Activated naive CD4-positive, alpha-beta T cell treated with anti-CD3 and anti-CD28 coated beads, Interleukin-2, amount 10 ng/mL, durations not matched to agents 7 days and 5 days (primary cell): ENCODE measurements around the gene SCG5.
A peak's percentile ranks its signal among the peaks of the same experiment; 100 is the strongest.

Experiments
- CTCF ChIA-PET: fragments of 350-600 bp; sonication (Branson Sonifier 250); formaldehyde crosslinking; loops from one replicate; lab custom pipeline; 2021; ENCODE audit warnings: antibody characterized with exemption; lab: Charles Lee
- DNase-seq: peaks from one replicate; pipeline ENCODE4 v3.0.0-alpha.2; 2020
- H3K27ac Mint-ChIP-seq: one replicate; pipeline ENCODE4 v1.8.0; 2021; ENCODE audit warnings: mild to moderate bottlenecking, moderate library complexity, mixed read lengths
- H3K27me3 Mint-ChIP-seq: one replicate; pipeline ENCODE4 v1.8.0; 2021; ENCODE audit warnings: mild to moderate bottlenecking, mixed read lengths
- H3K36me3 Mint-ChIP-seq: one replicate; pipeline ENCODE4 v1.8.0; 2021; ENCODE audit warnings: mixed read lengths
- H3K4me1 Mint-ChIP-seq: one replicate; pipeline ENCODE4 v1.8.0; 2021; ENCODE audit warnings: mixed read lengths
- H3K4me3 Mint-ChIP-seq: one replicate; pipeline ENCODE4 v1.8.0; 2021; ENCODE audit warnings: mild to moderate bottlenecking, moderate library complexity, mixed read lengths
- H3K9me3 Mint-ChIP-seq: one replicate; pipeline ENCODE4 v1.8.0; 2021; ENCODE audit warnings: mixed read lengths

The SCG5 gene

DNA sequence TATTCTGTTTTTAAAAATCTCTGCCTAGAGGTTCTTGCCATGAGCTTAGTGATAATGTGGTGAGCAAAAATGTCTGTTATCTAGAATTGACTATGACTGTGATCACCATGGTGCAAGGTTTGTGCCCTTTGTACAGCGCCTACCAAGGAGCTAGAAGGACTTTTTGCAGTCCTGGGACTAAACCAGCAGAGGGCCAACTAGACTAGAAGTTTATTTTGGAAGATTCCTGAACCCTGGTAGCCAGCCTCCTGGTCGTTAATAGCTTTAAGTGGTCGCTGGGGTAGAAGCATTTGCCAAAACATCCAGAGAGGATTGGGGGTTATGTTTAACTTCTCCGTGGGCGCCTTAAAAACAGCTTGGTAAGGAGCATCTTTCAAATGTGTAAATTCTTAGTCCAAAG, 7.8 kb downstream of the SCG5 start:
- CTCF ChIA-PET, result interaction anchor here (0.6 to 2.3 kb wide), 2 partner anchors 13 to 1144 kb away, joined by 3 to 13 read pairs; no protein-coding TSS in a partner anchor
- no peaks in the 10 kb centered on the region for H3K27me3 Mint-ChIP-seq
- peaks cover 50% of the 10 kb centered on the region for H3K36me3 Mint-ChIP-seq

DNA sequence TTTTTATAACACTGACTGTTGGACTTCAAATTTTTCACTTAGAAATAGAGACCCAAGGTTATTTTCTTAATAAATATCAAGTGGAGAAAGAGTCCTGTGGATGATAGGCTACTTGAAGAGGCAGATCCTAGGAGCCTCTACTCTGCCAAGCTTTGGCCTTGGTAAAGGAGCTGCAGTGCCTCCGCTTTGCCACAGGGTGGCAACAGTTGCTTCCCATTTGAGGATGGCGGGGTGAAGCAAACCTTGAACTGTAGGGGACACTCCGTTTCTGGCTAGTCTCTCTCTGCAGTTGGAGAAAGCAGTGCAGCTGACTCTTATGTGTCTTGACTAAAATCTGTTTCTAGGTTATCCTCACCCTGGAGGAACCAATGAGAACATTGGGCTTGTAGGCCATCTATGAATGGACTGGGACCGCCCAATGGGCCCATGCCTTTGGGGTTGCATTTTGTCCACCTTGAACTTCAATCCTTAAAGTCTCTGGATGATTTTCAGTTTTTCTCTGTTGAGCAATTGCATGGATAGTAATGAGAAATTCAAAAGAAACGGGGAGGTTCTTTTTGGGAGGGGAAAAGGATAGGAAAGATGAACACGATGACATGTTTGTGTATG, 9.8 kb downstream of the SCG5 start:
- Mint-ChIP-seq H3K4me1 (peaks cover 9% of the 10 kb centered on the region), H3K27me3 (no peaks in the 10 kb centered on the region), H3K36me3 (peaks cover 47% of the 10 kb centered on the region), H3K27ac (no peak overlapping the region), H3K4me3 (no peak overlapping the region), H3K9me3 (no peaks in the 10 kb centered on the region)
- CTCF ChIA-PET, result interaction anchor here (0.8 to 1.9 kb wide), 6 partner anchors 10 to 342 kb away, joined by 3 to 15 read pairs (median 4); partner anchors contain the start of gene SCG5
- peak; percentile 64 for DNase-seq

More for the DNA sequence above, 7.8 kb downstream of the SCG5 start:
- DNase-seq, result no peak
- H3K9me3 Mint-ChIP-seq, result no peaks in the 10 kb centered on the region
- peaks cover 8% of the 10 kb centered on the region for H3K4me1 Mint-ChIP-seq
- H3K27ac Mint-ChIP-seq, result no peak overlapping the region
- H3K4me3 Mint-ChIP-seq, result no peak overlapping the region

DNA sequence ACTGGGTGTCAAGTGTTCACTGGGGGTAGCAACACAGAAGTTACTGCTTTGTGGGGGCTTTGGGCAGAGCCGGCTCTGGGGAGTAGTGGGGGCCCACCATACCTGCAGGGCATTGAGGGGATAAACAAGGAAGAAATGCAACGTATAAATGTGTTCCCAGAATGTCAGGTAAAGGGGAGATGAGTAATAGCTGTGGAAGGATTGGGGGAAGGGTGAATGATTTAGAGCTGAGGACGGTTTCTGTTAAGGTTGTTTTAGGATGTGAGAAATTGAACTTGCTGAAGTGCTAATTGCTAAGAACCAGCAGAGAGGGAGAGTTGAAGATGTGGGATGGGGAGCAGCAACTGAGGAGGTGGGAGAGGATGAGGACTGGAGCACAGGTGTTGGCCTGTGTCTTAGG, 10.7 kb downstream of the SCG5 start:
- Mint-ChIP-seq H3K9me3 (no peaks in the 10 kb centered on the region), H3K27ac (no peak overlapping the region), H3K36me3 (peaks cover 49% of the 10 kb centered on the region), H3K4me1 (peaks cover 14% of the 10 kb centered on the region), H3K27me3 (no peaks in the 10 kb centered on the region), H3K4me3 (no peak overlapping the region)
- CTCF ChIA-PET, result interaction anchor here (1.0 kb wide), 1 partner anchor 11 kb away, joined by 4 read pairs; no protein-coding TSS in a partner anchor
- no peak for DNase-seq

DNA sequence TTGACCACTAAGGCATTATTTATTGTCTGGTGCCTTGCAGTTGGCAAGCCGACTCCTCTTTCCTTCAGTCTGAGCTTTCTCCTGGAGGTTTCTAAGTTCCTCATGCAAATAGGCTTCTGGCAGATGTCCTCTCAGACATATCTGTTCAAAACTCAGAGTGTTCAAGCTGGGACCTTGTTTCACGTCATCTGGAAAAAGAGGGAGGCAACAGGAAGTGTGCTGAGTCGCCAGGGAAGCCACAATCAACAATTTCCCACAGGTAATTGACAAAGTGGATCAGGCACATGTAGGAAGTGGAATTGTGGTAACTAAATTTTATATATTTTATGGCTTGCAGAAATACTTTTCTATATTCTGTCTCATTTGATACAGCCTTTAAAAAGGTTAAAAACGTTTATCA, 14.6 kb downstream of the SCG5 start:
- CTCF ChIA-PET, result interaction anchor here (1.8 kb wide), 1 partner anchor 38 kb away, joined by 4 read pairs; no protein-coding TSS in a partner anchor
- Mint-ChIP-seq H3K27ac (no peak overlapping the region), H3K36me3 (peaks cover 33% of the 10 kb centered on the region), H3K27me3 (no peaks in the 10 kb centered on the region), H3K9me3 (no peaks in the 10 kb centered on the region), H3K4me1 (peaks cover 17% of the 10 kb centered on the region), H3K4me3 (no peak overlapping the region)
- DNase-seq, result no peak

DNA sequence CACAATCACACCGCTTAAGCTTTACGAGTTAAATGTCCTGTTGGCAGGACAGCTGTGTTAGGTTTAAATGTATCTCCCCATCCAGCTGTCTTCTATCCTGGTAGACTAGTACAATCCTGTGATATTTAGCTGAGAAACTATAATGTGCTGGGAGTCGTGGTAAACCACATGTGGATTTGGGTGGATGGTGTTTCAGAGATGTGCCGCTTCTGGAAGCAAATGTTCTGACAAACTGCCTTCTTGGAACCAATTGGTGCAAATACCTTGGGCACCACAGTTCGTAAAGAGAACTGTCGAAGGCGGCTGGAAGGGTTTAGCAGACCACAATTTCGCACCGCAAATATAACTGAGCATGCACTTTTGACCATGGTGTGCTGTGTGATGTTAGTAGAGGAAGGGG, 15.0 kb downstream of the SCG5 start:
- H3K27me3 Mint-ChIP-seq, result no peaks in the 10 kb centered on the region
- no peak for DNase-seq
- no peak overlapping the region for H3K27ac Mint-ChIP-seq
- H3K4me3 Mint-ChIP-seq, result no peak overlapping the region
- peaks cover 28% of the 10 kb centered on the region for H3K36me3 Mint-ChIP-seq
- peaks cover 16% of the 10 kb centered on the region for H3K4me1 Mint-ChIP-seq
- CTCF ChIA-PET, result interaction anchor here (1.8 kb wide), 1 partner anchor 39 kb away, joined by 4 read pairs; no protein-coding TSS in a partner anchor
- H3K9me3 Mint-ChIP-seq, result no peaks in the 10 kb centered on the region

DNA sequence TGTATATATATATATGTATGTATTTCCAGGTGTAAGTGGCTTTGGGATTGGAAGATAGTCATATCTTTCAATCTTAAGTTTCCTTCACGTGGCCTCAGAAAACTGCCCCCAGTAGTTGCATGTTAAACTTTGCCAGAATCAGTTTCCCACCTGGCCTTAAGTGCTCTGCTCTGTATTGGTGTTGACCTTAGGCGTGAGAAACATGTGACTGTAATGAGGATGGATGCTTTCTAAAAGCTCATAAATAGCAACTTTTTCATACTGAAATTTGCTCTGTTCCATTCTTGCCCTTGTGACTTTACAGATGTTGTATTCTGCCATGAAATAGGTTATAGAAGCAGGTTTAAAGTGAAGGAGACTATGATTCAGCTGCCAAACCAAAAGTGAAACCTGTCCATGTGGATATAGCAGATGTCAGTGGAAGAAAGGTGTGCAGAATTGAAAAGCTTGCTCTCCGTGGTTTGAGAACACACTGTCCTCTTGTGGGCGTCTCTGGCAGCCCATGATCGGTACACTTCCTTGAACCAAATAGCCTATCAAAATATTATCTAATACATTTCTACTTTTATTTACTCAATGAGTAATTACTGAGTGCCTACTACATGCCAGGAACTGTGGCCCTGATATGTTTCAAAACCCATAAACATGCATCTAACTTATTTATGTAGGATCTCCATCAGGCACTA, 15.8 kb downstream of the SCG5 start:
- DNase-seq, result peak; percentile 34
- Mint-ChIP-seq H3K36me3 (peaks cover 22% of the 10 kb centered on the region), H3K27ac (peak overlapping the region; percentile 2), H3K4me3 (no peak overlapping the region), H3K4me1 (peaks cover 14% of the 10 kb centered on the region), H3K27me3 (no peaks in the 10 kb centered on the region), H3K9me3 (no peaks in the 10 kb centered on the region)
- CTCF ChIA-PET, result no interaction called here

DNA sequence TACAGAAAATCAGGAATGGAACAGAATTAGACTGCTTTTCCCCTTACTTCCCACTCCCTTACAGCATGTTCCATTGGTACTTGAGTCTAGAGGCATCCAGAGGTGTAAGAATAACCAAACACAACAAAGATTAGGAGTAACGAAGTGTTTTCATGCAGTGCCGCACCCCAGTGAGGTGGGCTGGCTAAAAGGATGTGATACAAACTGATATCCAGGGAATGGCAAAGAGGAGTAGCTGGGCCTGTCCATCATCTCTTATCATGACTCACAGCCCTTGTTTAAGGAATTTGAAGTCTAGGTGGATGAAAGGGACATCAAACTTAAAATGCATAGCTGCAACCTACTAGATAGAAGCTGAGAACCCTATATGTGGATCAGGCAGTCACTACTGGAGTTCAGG, 16.4 kb downstream of the SCG5 start:
- H3K27ac Mint-ChIP-seq, result no peak overlapping the region
- H3K4me1 Mint-ChIP-seq, result peaks cover 14% of the 10 kb centered on the region

DNA sequence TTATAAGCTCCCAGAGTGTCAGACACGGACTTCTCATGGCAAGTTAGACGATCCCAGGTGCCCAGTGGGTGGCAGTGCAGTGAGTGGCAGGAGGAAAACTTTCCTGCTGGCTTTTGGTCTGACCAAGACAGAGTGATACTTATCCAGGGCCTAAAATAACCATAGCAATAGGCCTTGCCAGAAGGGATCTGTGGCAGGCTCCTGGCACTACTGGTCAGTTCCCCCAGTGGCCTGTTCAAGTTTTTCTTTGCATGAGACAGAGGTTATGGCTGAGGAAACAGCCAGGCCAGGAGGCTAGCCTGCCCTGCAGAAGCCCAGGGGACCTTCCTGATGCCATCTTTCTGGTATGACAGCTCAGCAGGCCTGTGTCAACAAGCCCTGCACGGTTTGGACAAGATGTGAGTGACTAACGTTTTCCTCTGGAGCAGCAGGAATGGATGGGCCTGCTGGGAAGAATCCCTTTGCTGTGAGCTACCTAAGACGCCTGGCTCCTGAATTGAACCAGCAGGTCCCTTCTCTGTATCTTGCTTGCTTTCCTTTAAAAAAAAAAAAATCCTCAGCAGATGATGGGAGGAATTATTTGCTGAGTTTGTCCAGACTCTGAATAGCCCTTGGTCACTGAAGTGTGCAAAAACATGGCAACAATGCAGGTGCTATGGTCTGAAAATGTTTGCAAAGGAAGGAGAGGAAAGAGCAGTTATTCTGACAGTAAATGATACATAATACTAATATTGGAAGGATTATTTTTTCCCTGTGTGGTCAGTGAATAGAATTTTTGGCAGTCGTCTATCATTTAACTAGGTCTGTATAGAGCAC, 18.0 kb downstream of the SCG5 start:
- Mint-ChIP-seq H3K4me1 (peaks cover 14% of the 10 kb centered on the region), H3K27me3 (no peaks in the 10 kb centered on the region), H3K9me3 (no peaks in the 10 kb centered on the region), H3K27ac (no peak overlapping the region), H3K4me3 (no peak overlapping the region), H3K36me3 (peaks cover 17% of the 10 kb centered on the region)
- no peak for DNase-seq
- CTCF ChIA-PET, result interaction anchor here (0.9 to 1.3 kb wide), 4 partner anchors 9 to 337 kb away, joined by 3 to 5 read pairs (median 4); no protein-coding TSS in a partner anchor

More for the DNA sequence above, 16.4 kb downstream of the SCG5 start:
- CTCF ChIA-PET, result interaction anchor here (1.3 kb wide), 1 partner anchor 8 kb away, joined by 4 read pairs; no protein-coding TSS in a partner anchor
- Mint-ChIP-seq H3K36me3 (peaks cover 24% of the 10 kb centered on the region), H3K9me3 (no peaks in the 10 kb centered on the region), H3K27me3 (no peaks in the 10 kb centered on the region), H3K4me3 (no peak overlapping the region)
- no peak for DNase-seq

DNA sequence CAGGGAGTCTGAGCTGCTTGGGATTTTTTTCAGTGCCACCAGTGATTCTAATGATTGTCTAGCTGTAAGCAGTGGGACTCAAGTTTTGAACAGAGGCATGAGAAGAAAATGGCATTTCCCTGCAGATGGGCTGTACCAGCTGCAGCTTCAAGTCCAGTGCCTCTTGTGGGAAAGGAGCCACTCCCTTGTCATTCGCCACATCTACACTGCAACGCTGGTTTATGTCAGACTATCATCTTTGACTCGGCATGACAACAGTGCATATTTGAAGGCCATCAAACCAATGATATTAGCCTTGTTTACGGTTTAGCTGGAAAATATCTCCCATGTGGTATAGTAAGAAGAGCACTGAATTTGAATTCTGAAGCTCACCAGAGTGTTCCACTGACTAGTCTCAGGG, 22.2 kb downstream of the SCG5 start:
- no peak for DNase-seq
- no peaks in the 10 kb centered on the region for H3K27me3 Mint-ChIP-seq
- H3K4me3 Mint-ChIP-seq, result no peak overlapping the region
- peaks cover 8% of the 10 kb centered on the region for H3K36me3 Mint-ChIP-seq
- no peak overlapping the region for H3K27ac Mint-ChIP-seq
- H3K4me1 Mint-ChIP-seq, result no peaks in the 10 kb centered on the region
- CTCF ChIA-PET, result interaction anchor here (1.1 to 3.6 kb wide), 5 partner anchors 11 to 332 kb away, joined by 4 to 16 read pairs (median 9); no protein-coding TSS in a partner anchor
- H3K9me3 Mint-ChIP-seq, result no peaks in the 10 kb centered on the region

DNA sequence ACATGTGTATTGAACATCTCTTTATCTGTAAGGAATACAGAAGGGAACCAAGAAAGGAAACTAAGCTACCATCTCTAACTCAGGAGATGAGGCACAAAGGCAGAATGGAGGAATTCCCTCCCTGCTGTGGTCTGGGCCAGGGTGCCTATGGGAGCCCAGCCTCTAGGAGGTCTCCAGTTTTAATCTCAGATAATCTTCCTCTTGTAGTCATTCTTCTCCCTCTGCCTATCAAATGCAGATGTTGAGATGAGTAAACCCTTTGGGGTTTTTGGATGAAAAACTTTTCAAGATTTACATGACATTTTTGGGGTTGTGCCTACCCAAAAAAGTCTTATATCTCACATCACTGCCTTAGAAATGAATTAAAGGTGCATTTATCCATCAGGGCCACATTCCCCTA, 23.3 kb downstream of the SCG5 start:
- CTCF ChIA-PET, result interaction anchor here (1.9 kb wide), 1 partner anchor 10 kb away, joined by 5 read pairs; no protein-coding TSS in a partner anchor
- no peaks in the 10 kb centered on the region for H3K4me1 Mint-ChIP-seq
- DNase-seq, result no peak
- no peak overlapping the region for H3K4me3 Mint-ChIP-seq
- peaks cover 8% of the 10 kb centered on the region for H3K36me3 Mint-ChIP-seq
- H3K9me3 Mint-ChIP-seq, result no peaks in the 10 kb centered on the region
- H3K27me3 Mint-ChIP-seq, result no peaks in the 10 kb centered on the region
- H3K27ac Mint-ChIP-seq, result no peak overlapping the region

DNA sequence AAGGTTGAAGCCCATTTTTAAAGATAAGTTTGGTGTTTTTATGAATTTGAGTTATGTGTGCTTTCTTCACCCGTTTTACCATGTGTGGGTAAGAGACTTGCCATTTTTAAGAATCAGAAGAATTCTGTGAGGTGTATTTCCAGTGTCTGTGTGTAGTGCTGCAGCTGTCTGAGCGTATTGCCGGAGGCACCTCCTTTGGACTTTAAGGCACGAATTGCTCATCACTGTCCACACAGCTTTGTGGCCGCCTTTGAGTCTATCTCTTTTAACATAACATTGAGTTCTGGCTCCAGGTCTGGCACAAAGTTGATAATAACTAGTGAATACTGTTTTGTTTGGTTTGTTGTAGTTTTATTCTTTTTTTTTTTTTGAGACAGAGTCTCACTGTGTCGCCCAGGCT, 25.8 kb downstream of the SCG5 start:
- CTCF ChIA-PET, result no interaction called here
- Mint-ChIP-seq H3K27me3 (no peaks in the 10 kb centered on the region), H3K4me3 (no peak overlapping the region)

DNA sequence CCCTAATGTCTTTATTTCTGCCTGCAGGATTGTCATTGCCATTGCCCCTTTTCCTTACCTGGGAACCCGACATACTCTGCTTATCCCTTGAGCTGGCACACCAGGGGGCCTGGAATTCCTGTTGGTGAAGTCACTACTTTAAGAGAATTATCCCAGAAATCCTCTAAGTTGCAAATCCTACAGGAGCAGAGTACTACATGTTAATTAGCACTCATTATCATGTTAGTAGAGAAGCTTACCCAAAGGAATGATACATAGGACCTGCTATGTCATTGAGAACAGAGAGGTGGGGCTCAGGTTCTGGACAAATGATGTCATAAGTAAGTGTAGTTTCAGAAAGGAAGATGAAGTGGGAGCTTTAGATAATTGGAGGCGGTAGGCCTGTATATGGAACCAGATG, 27.4 kb downstream of the SCG5 start:
- DNase-seq, result no peak
- no peaks in the 10 kb centered on the region for H3K4me1 Mint-ChIP-seq
- H3K36me3 Mint-ChIP-seq, result peaks cover 4% of the 10 kb centered on the region
- H3K27me3 Mint-ChIP-seq, result no peaks in the 10 kb centered on the region
- no peaks in the 10 kb centered on the region for H3K9me3 Mint-ChIP-seq
- H3K27ac Mint-ChIP-seq, result no peak overlapping the region
- CTCF ChIA-PET, result no interaction called here
- H3K4me3 Mint-ChIP-seq, result no peak overlapping the region

More for the DNA sequence above, 25.8 kb downstream of the SCG5 start:
- no peaks in the 10 kb centered on the region for H3K9me3 Mint-ChIP-seq
- peaks cover 8% of the 10 kb centered on the region for H3K36me3 Mint-ChIP-seq
- DNase-seq, result no peak
- H3K4me1 Mint-ChIP-seq, result no peaks in the 10 kb centered on the region
- no peak overlapping the region for H3K27ac Mint-ChIP-seq

DNA sequence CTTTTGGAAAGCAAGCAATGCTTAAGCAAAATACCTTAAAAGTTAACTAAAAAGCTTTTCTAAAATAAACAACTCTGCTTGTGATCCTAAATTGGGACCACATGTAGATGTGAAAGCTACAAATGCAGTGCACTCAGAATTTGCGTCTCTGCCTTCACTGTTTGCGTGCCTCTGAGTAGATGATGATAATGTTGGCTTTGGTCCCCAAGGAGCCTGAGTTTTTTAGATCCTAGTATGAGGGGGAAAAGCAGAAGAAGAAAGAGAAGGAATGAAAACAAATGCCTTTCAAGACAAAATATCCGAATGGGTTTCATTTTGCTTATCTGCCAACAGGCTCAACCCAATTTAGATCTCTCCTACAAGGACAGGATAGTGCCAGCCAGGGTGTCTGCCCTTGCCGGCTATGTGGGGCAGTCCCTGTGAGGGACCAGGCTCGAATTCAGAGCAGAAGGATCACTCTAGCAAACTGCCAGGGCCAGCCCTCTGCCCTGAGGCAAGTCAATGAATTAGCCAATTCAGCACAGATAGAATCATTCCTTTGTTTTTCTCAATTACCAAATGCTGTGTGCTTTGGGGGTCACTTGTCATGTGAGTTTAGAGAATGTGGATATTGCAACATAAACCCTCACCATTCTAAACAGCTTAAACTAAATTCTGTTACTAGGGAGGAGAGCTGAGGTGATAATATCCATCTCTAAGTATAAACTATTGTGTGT, 28.5 kb downstream of the SCG5 start:
- CTCF ChIA-PET, result interaction anchor here (1.0 kb wide), 1 partner anchor 11 kb away, joined by 3 read pairs; no protein-coding TSS in a partner anchor

More for the DNA sequence above, 28.5 kb downstream of the SCG5 start:
- peaks cover 4% of the 10 kb centered on the region for H3K36me3 Mint-ChIP-seq
- DNase-seq, result no peak
- H3K9me3 Mint-ChIP-seq, result no peaks in the 10 kb centered on the region
- H3K4me3 Mint-ChIP-seq, result no peak overlapping the region
- H3K4me1 Mint-ChIP-seq, result no peaks in the 10 kb centered on the region
- H3K27ac Mint-ChIP-seq, result no peak overlapping the region
- H3K27me3 Mint-ChIP-seq, result no peaks in the 10 kb centered on the region
